GM19240 (cell line): ENCODE results near the gene GJB2.

Source experiments
- DNase-seq: peaks from one replicate; pipeline ENCODE4 v3.0.0; 2011; ENCODE audit warnings: low spot score; ENCODE audit not compliant: insufficient read length

The GJB2 gene

GRCh38 chr13:20142023-20142926 lies 50.5 kb downstream of the GJB2 start:
- DNase-seq: no peak

- DNase-seq: no peak
Measured at GRCh38 chr13:20141238-20142022, 51.3 kb downstream of the GJB2 start.

GRCh38 chr13:20140487-20140886 lies 52.3 kb downstream of the GJB2 start:
- DNase-seq: no peak

GRCh38 chr13:20137875-20138274 lies 54.9 kb downstream of the GJB2 start:
- no peak for DNase-seq
